Measurements from ENCODE around the gene SLC4A9.

DNA sequence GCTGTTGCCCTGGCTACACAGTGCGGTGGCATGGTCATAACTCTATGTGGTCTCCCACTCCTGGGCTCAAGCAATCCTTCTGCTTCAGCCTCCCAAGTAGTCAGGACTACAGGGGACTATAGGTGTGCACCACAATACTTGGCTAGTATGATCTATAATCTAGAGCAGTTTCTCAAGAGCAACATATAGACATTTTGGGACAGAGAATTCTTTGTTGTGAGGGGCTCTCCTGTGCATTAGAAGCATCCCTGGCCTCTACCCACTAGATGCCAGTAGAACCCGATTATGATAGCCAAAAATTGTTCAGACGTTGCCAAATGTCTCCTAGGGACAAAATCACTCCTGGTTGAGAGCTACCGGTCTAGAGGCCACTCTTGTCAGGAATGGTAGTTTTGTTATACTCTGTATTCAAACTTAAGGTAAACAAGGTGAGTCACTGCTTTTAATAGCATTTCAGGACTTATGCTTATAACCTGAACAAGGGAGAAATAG is 48.8 kb downstream of the SLC4A9 start:
- TF ChIP-seq, protein P1, sequence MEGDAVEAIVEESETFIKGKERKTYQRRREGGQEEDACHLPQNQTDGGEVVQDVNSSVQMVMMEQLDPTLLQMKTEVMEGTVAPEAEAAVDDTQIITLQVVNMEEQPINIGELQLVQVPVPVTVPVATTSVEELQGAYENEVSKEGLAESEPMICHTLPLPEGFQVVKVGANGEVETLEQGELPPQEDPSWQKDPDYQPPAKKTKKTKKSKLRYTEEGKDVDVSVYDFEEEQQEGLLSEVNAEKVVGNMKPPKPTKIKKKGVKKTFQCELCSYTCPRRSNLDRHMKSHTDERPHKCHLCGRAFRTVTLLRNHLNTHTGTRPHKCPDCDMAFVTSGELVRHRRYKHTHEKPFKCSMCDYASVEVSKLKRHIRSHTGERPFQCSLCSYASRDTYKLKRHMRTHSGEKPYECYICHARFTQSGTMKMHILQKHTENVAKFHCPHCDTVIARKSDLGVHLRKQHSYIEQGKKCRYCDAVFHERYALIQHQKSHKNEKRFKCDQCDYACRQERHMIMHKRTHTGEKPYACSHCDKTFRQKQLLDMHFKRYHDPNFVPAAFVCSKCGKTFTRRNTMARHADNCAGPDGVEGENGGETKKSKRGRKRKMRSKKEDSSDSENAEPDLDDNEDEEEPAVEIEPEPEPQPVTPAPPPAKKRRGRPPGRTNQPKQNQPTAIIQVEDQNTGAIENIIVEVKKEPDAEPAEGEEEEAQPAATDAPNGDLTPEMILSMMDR (IDR thresholded peaks at IDR 0.05) = no peak
- TF ChIP-seq POLR2A (IDR thresholded peaks at IDR 0.05) = no peak

Measured in lower leg skin (tissue), 3 donors.